ENCODE measurements around the gene ALDH1B1. TPM values are rescaled to one million over a fixed set of nuclear protein-coding genes. Genes with fewer than 3 reads are reported as not detected.

The ALDH1B1 gene
- total and polyA plus RNA-seq, 12 donors = 4.4 to 46.8 (median 19.3) TPM

DNA sequence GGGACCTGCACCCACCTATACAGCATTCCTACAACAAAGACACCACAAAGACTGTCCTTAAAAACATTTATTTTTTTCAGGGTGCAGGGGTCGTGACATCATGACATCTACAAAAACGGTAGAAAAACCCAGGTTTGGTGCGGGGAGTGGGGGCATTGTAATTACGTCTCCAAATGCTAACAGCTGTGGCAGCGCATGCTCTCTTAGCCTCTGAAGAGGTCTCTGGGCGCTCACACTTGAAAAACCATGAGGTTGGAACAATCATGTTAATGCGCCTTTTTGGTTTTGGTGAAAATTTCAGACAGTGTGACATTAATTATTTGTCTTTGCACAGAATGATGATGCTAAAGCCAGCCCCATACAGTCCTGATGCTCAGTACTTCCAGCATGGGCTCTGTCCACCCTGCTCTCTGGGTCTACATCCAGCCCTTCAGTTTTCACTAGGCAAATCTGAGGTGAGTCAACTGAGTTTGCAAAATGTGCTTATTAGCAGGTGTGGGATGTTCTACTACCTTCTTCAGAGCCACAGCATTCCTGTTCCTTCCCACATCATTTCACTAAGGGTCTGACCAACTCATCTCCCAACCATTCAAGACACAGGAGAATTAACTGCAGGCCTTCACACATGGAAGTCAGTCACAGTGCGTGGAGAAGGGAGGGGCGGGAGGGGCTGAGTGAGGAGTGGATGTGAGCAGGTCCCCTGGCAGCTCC lies 14.1 kb downstream of the ALDH1B1 start:
- H3K4me1 ChIP-seq (replicated peaks in 1 of 2) = no peaks in the 10 kb centered on the region
- H3K9me3 ChIP-seq (replicated peaks in 1 of 3) = no peaks in the 10 kb centered on the region
- no peaks in the 10 kb centered on the region for H3K36me3 ChIP-seq (replicated peaks in 1 of 2)
- no peak overlapping the region for H3K4me3 ChIP-seq
- 79 to 87% (median 85%) methylated on average over 9 of the region's 9 CpGs for WGBS, 4 donors
- H3K27ac ChIP-seq = no peak overlapping the region
- TF ChIP-seq, protein P1, sequence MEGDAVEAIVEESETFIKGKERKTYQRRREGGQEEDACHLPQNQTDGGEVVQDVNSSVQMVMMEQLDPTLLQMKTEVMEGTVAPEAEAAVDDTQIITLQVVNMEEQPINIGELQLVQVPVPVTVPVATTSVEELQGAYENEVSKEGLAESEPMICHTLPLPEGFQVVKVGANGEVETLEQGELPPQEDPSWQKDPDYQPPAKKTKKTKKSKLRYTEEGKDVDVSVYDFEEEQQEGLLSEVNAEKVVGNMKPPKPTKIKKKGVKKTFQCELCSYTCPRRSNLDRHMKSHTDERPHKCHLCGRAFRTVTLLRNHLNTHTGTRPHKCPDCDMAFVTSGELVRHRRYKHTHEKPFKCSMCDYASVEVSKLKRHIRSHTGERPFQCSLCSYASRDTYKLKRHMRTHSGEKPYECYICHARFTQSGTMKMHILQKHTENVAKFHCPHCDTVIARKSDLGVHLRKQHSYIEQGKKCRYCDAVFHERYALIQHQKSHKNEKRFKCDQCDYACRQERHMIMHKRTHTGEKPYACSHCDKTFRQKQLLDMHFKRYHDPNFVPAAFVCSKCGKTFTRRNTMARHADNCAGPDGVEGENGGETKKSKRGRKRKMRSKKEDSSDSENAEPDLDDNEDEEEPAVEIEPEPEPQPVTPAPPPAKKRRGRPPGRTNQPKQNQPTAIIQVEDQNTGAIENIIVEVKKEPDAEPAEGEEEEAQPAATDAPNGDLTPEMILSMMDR (IDR thresholded peaks at IDR 0.05) = no peak
- no peak for TF ChIP-seq POLR2A (IDR thresholded peaks at IDR 0.05)
- H3K27me3 ChIP-seq = no peaks in the 10 kb centered on the region
- intact Hi-C loops (cut with DNase I) = no loop called here
- DNase-seq = no peak

GRCh38 chr9:38408719-38409118 lies 16.2 kb downstream of the ALDH1B1 start:
- WGBS, 4 donors = 43 to 59% (median 50%) methylated on average over 4 of the region's 4 CpGs
- no peaks in the 10 kb centered on the region for H3K36me3 ChIP-seq (replicated peaks in 1 of 2)
- no peaks in the 10 kb centered on the region for H3K9me3 ChIP-seq (replicated peaks in 1 of 3)
- intact Hi-C loops (cut with DNase I) = no loop called here
- no peak overlapping the region for H3K4me3 ChIP-seq
- no peaks in the 10 kb centered on the region for H3K4me1 ChIP-seq (replicated peaks in 1 of 2)
- DNase-seq = no peak
- no peak overlapping the region for H3K27ac ChIP-seq
- no peaks in the 10 kb centered on the region for H3K27me3 ChIP-seq
- no peak for TF ChIP-seq POLR2A (IDR thresholded peaks at IDR 0.05)
- TF ChIP-seq, protein P1 (IDR thresholded peaks at IDR 0.05) = no peak

GRCh38 chr9:38412751-38413150 lies 20.2 kb downstream of the ALDH1B1 start:
- TF ChIP-seq, protein P1 (IDR thresholded peaks at IDR 0.05) = no peak
- no peak for TF ChIP-seq POLR2A (IDR thresholded peaks at IDR 0.05)
- no peaks in the 10 kb centered on the region for H3K36me3 ChIP-seq (replicated peaks in 1 of 2)
- WGBS, 4 donors = 64 to 75% (median 72%) methylated on average over 6 of the region's 6 CpGs
- no peaks in the 10 kb centered on the region for H3K4me1 ChIP-seq (replicated peaks in 1 of 2)
- H3K9me3 ChIP-seq (replicated peaks in 1 of 3) = no peaks in the 10 kb centered on the region
- intact Hi-C loops (cut with DNase I) = no loop called here
- H3K4me3 ChIP-seq = no peak overlapping the region
- no peak for DNase-seq
- H3K27ac ChIP-seq = no peak overlapping the region
- H3K27me3 ChIP-seq = peaks cover 4% of the 10 kb centered on the region

GRCh38 chr9:38413283-38413682 lies 20.8 kb downstream of the ALDH1B1 start:
- H3K27ac ChIP-seq = no peak overlapping the region
- H3K4me1 ChIP-seq (replicated peaks in 1 of 2) = no peaks in the 10 kb centered on the region
- H3K9me3 ChIP-seq (replicated peaks in 1 of 3) = no peaks in the 10 kb centered on the region
- WGBS, 4 donors = 64 to 80% (median 69%) methylated on average over 7 of the region's 7 CpGs
- H3K4me3 ChIP-seq = no peak overlapping the region
- no peaks in the 10 kb centered on the region for H3K36me3 ChIP-seq (replicated peaks in 1 of 2)
- peaks cover 4% of the 10 kb centered on the region for H3K27me3 ChIP-seq
- TF ChIP-seq POLR2A (IDR thresholded peaks at IDR 0.05) = no peak
- TF ChIP-seq, protein P1 (IDR thresholded peaks at IDR 0.05) = no peak
- DNase-seq = no peak
- intact Hi-C loops (cut with DNase I) = no loop called here
